K562 (cell line): ENCODE data around the gene NECAB2. TPM values are rescaled to one million over a fixed set of nuclear protein-coding genes. Genes with fewer than 3 reads are reported as not detected.

ENCODE experiments used
- CEBPB ChIP-seq: fragments of 450-650 bp; IDR thresholded peaks from 2 replicates; pipeline ENCODE4 v1.6.1; 2016; ENCODE audit warnings: missing genetic modification characterization, missing compliant biosample characterization
- CHD4 ChIP-seq: fragments of 200-600 bp; sonication (generic); IDR thresholded peaks from 3 replicates; pipeline ENCODE4 v1.6.1; 2012; ENCODE audit warnings: low read depth, mild to moderate bottlenecking, mixed read lengths, low read length, inconsistent platforms; ENCODE audit not compliant: insufficient read depth, insufficient replicate concordance, poor library complexity, severe bottlenecking
- DDX20 ChIP-seq: fragments of 450-650 bp; IDR thresholded peaks from 2 replicates; pipeline ENCODE4 v1.6.1; 2016; ENCODE audit warnings: missing genetic modification characterization, low read depth, mild to moderate bottlenecking, missing compliant biosample characterization, moderate library complexity
- DMBX1 ChIP-seq: fragments of 250-450 bp; sonication (Bioruptor Pico); IDR thresholded peaks from 2 replicates; pipeline ENCODE4 v1.8.0; 2022; ENCODE audit warnings: inconsistent platforms, mild to moderate bottlenecking, moderate library complexity, borderline replicate concordance
- HDAC6 ChIP-seq: IDR thresholded peaks from 2 replicates; pipeline ENCODE4 v1.6.1; 2012; ENCODE audit warnings: low read depth, mild to moderate bottlenecking, control low read depth, inconsistent platforms, low read length, moderate library complexity
- HDAC8 ChIP-seq: fragments of 450-650 bp; IDR thresholded peaks from 2 replicates; pipeline ENCODE4 v1.6.1; 2016; ENCODE audit warnings: mild to moderate bottlenecking, missing genetic modification characterization, moderate library complexity, missing compliant biosample characterization
- HES1 ChIP-seq: fragments of 450-650 bp; IDR thresholded peaks from 2 replicates; pipeline ENCODE4 v1.6.1; 2016; ENCODE audit warnings: low read depth, mild to moderate bottlenecking, moderate library complexity
- HIVEP1 ChIP-seq: fragments of 250-450 bp; sonication (Bioruptor Pico); IDR thresholded peaks from 2 replicates; pipeline ENCODE4 v1.4.0; 2020; ENCODE audit warnings: mild to moderate bottlenecking
- HMG20B ChIP-seq: fragments of 250-450 bp; sonication (Bioruptor Pico); IDR thresholded peaks from 2 replicates; pipeline ENCODE4 v1.5.0; 2021; ENCODE audit warnings: mild to moderate bottlenecking
- HNRNPL ChIP-seq: fragments of 200-400 bp; formaldehyde crosslinking; IDR thresholded peaks from 2 replicates; pipeline ENCODE4 v1.6.1; 2017; ENCODE audit warnings: low read depth, mild to moderate bottlenecking, low read length
- ILF3 ChIP-seq: fragments of 450-650 bp; IDR thresholded peaks from 2 replicates; pipeline ENCODE4 v1.6.1; 2018; ENCODE audit warnings: antibody characterized with exemption, mild to moderate bottlenecking, moderate library complexity, borderline replicate concordance
- MBD1 ChIP-seq: fragments of 250-450 bp; sonication (Bioruptor Pico); IDR thresholded peaks from 2 replicates; pipeline ENCODE4 v1.8.0; 2022; ENCODE audit warnings: inconsistent platforms
- MCM5 ChIP-seq: fragments of 450-650 bp; IDR thresholded peaks from 2 replicates; pipeline ENCODE4 v1.6.1; 2016; ENCODE audit warnings: low read depth
- MEF2A ChIP-seq: IDR thresholded peaks from 2 replicates; pipeline ENCODE4 v1.6.1; 2011; ENCODE audit warnings: low read depth, mild to moderate bottlenecking, low read length, moderate library complexity; ENCODE audit not compliant: control insufficient read depth
- NFIC ChIP-seq: fragments of 450-650 bp; IDR thresholded peaks from 2 replicates; pipeline ENCODE4 v1.6.1; 2017; ENCODE audit warnings: mild to moderate bottlenecking, inconsistent platforms
- NFIX ChIP-seq: fragments of 250-450 bp; sonication (Bioruptor Pico); IDR thresholded peaks from 2 replicates; pipeline ENCODE4 v1.4.0; 2020; ENCODE audit warnings: low read depth, mild to moderate bottlenecking, moderate library complexity
- NONO ChIP-seq, 2 experiments: fragments of 200-400 bp in 1 of 2; fragments of 450-650 bp in 1 of 2; formaldehyde crosslinking in 1 of 2; IDR thresholded peaks; 2 replicates each; pipeline ENCODE4 v1.6.1; 2017; ENCODE audit warnings: low read depth in 2 of 2, mild to moderate bottlenecking in 2 of 2, moderate library complexity in 2 of 2, low read length in 1 of 2
- NR2F6 ChIP-seq: fragments of 450-650 bp; formaldehyde crosslinking; IDR thresholded peaks from 2 replicates; pipeline ENCODE4 v1.4.0; 2020; ENCODE audit warnings: mild to moderate bottlenecking
- PPARD ChIP-seq: fragments of 250-450 bp; sonication (Bioruptor Pico); IDR thresholded peaks from 2 replicates; pipeline ENCODE4 v1.8.0; 2022; ENCODE audit warnings: inconsistent platforms, mild to moderate bottlenecking, moderate library complexity
- PTRF ChIP-seq: fragments of 450-650 bp; IDR thresholded peaks from 2 replicates; pipeline ENCODE4 v1.6.1; 2016; ENCODE audit warnings: mild to moderate bottlenecking, missing genetic modification characterization, missing compliant biosample characterization
- SMAD4 ChIP-seq: fragments of 250-450 bp; sonication (Bioruptor Pico); conservative IDR thresholded peaks from 2 replicates; pipeline ENCODE4 v1.8.0; 2021; ENCODE audit warnings: inconsistent platforms, mild to moderate bottlenecking, moderate library complexity
- SMARCB1 ChIP-seq: IDR thresholded peaks from 2 replicates; pipeline ENCODE4 v1.6.1; 2011; ENCODE audit warnings: improper control_type of control experiment, low read depth; ENCODE audit not compliant: insufficient read length
- TBP ChIP-seq: optimal IDR thresholded peaks from 2 replicates; pipeline ENCODE3; 2011; ENCODE audit warnings: low read depth, low read length, improper control_type of control experiment
- VEZF1 ChIP-seq: fragments of 200-800 bp; sonication (Bioruptor generic); IDR thresholded peaks from 2 replicates; pipeline ENCODE4 v1.6.1; 2017; ENCODE audit warnings: missing genetic modification characterization, missing compliant biosample characterization
- ZNF384 ChIP-seq: IDR thresholded peaks from 2 replicates; pipeline ENCODE4 v1.6.1; 2012; ENCODE audit warnings: low read depth, low read length, improper control_type of control experiment
- ZNF436 ChIP-seq: fragments of 250-450, 450-650 bp; sonication (Bioruptor Pico); formaldehyde crosslinking; IDR thresholded peaks from 2 replicates; pipeline ENCODE4 v1.7.0; 2020; ENCODE audit warnings: mild to moderate bottlenecking
- ZNF551 ChIP-seq: fragments of 250-450 bp; sonication (Bioruptor Pico); IDR thresholded peaks from 2 replicates; pipeline ENCODE4 v1.5.0; 2021; ENCODE audit warnings: mild to moderate bottlenecking, moderate library complexity
- ZNF668 ChIP-seq: fragments of 250-450 bp; sonication (Bioruptor Pico); IDR thresholded peaks from 2 replicates; pipeline ENCODE4 v1.8.0; 2022; ENCODE audit warnings: mild to moderate bottlenecking, inconsistent platforms
- ZSCAN29 ChIP-seq: fragments of 450-650 bp; IDR thresholded peaks from 2 replicates; pipeline ENCODE4 v1.6.1; 2017
- polyA plus RNA-seq, 8 experiments: library from polyadenylated mRNA; depleted of rRNA in 4 of 8; stranded (reverse) in 5 of 8; unstranded in 3 of 8; fragments of >200 nt; fragmentation: Nextera tagmentation in 2 of 8; fragmentation: Illumina TruSeq in 1 of 8; extraction: Ambion mirVana in 2 of 8; extraction: Trizol in 1 of 8; gene quantifications; 2 replicates each; pipeline versions ENCODE4 v1.2.1 to v1.2.3, GENCODE V29; 2011 to 2014; ENCODE audit warnings: inconsistent platforms in 1 of 8, missing spikeins in 1 of 8
- total RNA-seq, 7 experiments: library from RNA; depleted of rRNA in 6 of 7; stranded (reverse); fragments of >200 nt in 6 of 7; fragmentation: Illumina TruSeq in 2 of 7; extraction: Trizol in 2 of 7; gene quantifications; 2 replicates each; pipeline versions ENCODE4 v1.2.1 to v1.2.3, GENCODE V29; 2011 to 2021; ENCODE audit warnings: low replicate concordance in 1 of 7

The NECAB2 gene
- total and polyA plus RNA-seq, 9 of the 15 experiments (the other 6 are each of a cell fraction or from before 2014, with no cell fraction given), result 0.03 to 0.28 TPM; not detected in 7

GRCh38 chr16:83952587-83952939 lies 15.5 kb upstream of the NECAB2 start (continued):
- TF ChIP-seq NFIX (CRISPR knock-in tag), result no peak
- no peak for TF ChIP-seq ZNF668
- TF ChIP-seq CEBPB, result no peak
- peak; percentile 72; the same call in 1 of the 2 replicates for TF ChIP-seq DMBX1 (CRISPR knock-in tag)
- no peak for TF ChIP-seq VEZF1 (CRISPR knock-in tag)
- 0 out of 2 replicates have a peak, but pooled peaks have one; percentile 22 for TF ChIP-seq ZSCAN29
- TF ChIP-seq MBD1 (CRISPR knock-in tag), result no peak
- no peak for TF ChIP-seq HIVEP1 (CRISPR knock-in tag)
- no peak for TF ChIP-seq ZNF384
- TF ChIP-seq DDX20, result no peak
- TF ChIP-seq SMAD4 (CRISPR knock-in tag), result peak; percentile 37; the same call in 1 of the 2 replicates
- TF ChIP-seq ZNF551 (CRISPR knock-in tag), result no peak
- no peak for TF ChIP-seq HMG20B (CRISPR knock-in tag)
- no peak for TF ChIP-seq NONO (IDR thresholded peaks at IDR 0.05; ENCODE audit: low read depth in 2 of 2, low read length in 1 of 2)
- TF ChIP-seq HDAC8 (tag), result 0 out of 2 replicates have a peak, but pooled peaks have one; percentile 23
- no peak for TF ChIP-seq HDAC6
- TF ChIP-seq CHD4, result peak; percentile 84
- TF ChIP-seq TBP, result no peak
- 0 out of 2 replicates have a peak, but pooled peaks have one; percentile 13 for TF ChIP-seq NR2F6 (CRISPR knock-in tag)
- no peak for TF ChIP-seq NFIC
- TF ChIP-seq MEF2A, result no peak
- no peak for TF ChIP-seq HES1
- no peak for TF ChIP-seq PPARD (CRISPR knock-in tag)
- TF ChIP-seq PTRF (tag), result no peak
- TF ChIP-seq ZNF436 (CRISPR knock-in tag), result no peak
- no peak for TF ChIP-seq MCM5
- TF ChIP-seq SMARCB1, result no peak
- no peak for TF ChIP-seq ILF3
- TF ChIP-seq HNRNPL, result no peak
